Caco-2 (cell line): ENCODE results near the gene SIMC1. TPM values are rescaled to one million over a fixed set of nuclear protein-coding genes. Genes with fewer than 3 reads are reported as not detected.

Experiments used
- BruUV-seq: library from RNA; stranded (reverse); fragments of 400-500 nt; replicated peaks from 2 replicates; lab custom pipeline; 2021; lab: Mats Ljungman, UMichigan
- CTCF ChIA-PET: fragments of 300-600 bp; sonication (Branson Sonifier 250); formaldehyde crosslinking; loops from one replicate; lab custom pipeline; 2022; ENCODE audit warnings: antibody characterized with exemption; lab: Charles Lee
- POLR2A ChIA-PET: fragments of 300-600 bp; sonication (Branson Sonifier 250); formaldehyde crosslinking; loops from one replicate; lab custom pipeline; 2022; ENCODE audit warnings: antibody characterized with exemption; lab: Charles Lee
- DNase-seq, 2 experiments: peaks; one replicate each; pipeline versions ENCODE4 v3.0.0 to v3.0.0-alpha.2; 2020 to 2022
- H3K27me3 ChIP-seq: replicated peaks from 2 replicates; pipeline ENCODE4 v1.6.0; 2011; ENCODE audit warnings: low read length; ENCODE audit not compliant: control insufficient read depth, insufficient read depth
- H3K36me3 ChIP-seq: 2 replicates; pipeline ENCODE4 v1.5.1; 2011; ENCODE audit warnings: low read length; ENCODE audit not compliant: control insufficient read depth, insufficient read depth
- H3K4me1 ChIP-seq: fragments of 250-450 bp; sonication (Bioruptor Pico); 2 replicates; pipeline ENCODE4 v1.5.1; 2020; ENCODE audit warnings: mild to moderate bottlenecking
- H3K4me3 ChIP-seq: 2 replicates; pipeline ENCODE4 v1.5.1; 2011; ENCODE audit warnings: low read depth, mild to moderate bottlenecking, control low read depth, low read length
- H3K9me3 ChIP-seq: fragments of 250-450 bp; sonication (Bioruptor Pico); 2 replicates; pipeline ENCODE4 v1.5.1; 2020; ENCODE audit warnings: mild to moderate bottlenecking, moderate library complexity
- H3K27ac Mint-ChIP-seq: one replicate; pipeline ENCODE4 v1.8.0; 2022; ENCODE audit warnings: mixed read lengths; ENCODE audit not compliant: unreplicated experiment
- H3K27me3 Mint-ChIP-seq: one replicate; pipeline ENCODE4 v1.8.0; 2022; ENCODE audit warnings: mixed read lengths; ENCODE audit not compliant: insufficient read depth, unreplicated experiment
- H3K36me3 Mint-ChIP-seq: one replicate; pipeline ENCODE4 v1.8.0; 2022; ENCODE audit warnings: mild to moderate bottlenecking, mixed read lengths; ENCODE audit not compliant: insufficient read depth, unreplicated experiment
- H3K4me1 Mint-ChIP-seq: one replicate; pipeline ENCODE4 v1.8.0; 2022; ENCODE audit warnings: low read depth, mixed read lengths; ENCODE audit not compliant: unreplicated experiment
- H3K4me3 Mint-ChIP-seq: one replicate; pipeline ENCODE4 v1.8.0; 2022; ENCODE audit warnings: mild to moderate bottlenecking, moderate library complexity, mixed read lengths; ENCODE audit not compliant: unreplicated experiment
- H3K9me3 Mint-ChIP-seq: one replicate; pipeline ENCODE4 v1.8.0; 2022; ENCODE audit warnings: mixed read lengths; ENCODE audit not compliant: unreplicated experiment
- CTCF ChIP-seq, 2 experiments: fragments of 200-600 bp in 1 of 2; IDR thresholded peaks; 1 replicate in 1 of 2; 2 replicates in 1 of 2; pipeline versions ENCODE4 v1.5.1 to v1.8.0; 2011 to 2022; ENCODE audit warnings: antibody characterized with exemption in 1 of 2, control low read depth in 1 of 2, inconsistent platforms in 1 of 2, low read depth in 1 of 2, low read length in 1 of 2, mild to moderate bottlenecking in 1 of 2, moderate library complexity in 1 of 2; ENCODE audit not compliant: insufficient read depth in 1 of 2, severe bottlenecking in 1 of 2, unreplicated experiment in 1 of 2
- intact Hi-C: fragments of 100-400 bp; cut with micrococcal nuclease; formaldehyde crosslinking; loops from one replicate; pipeline ENCODE4 v1.10.0; 2022; ENCODE audit not compliant: unreplicated experiment
- total RNA-seq: library from RNA; stranded (reverse); gene quantifications from 2 replicates; pipeline ENCODE4 v1.2.3, GENCODE V29; 2022

Gene SIMC1
- total RNA-seq, 1 experiment from 2014 or later, result 42.3 TPM

GRCh38 chr5:176382721-176383120, 144.5 kb downstream of the SIMC1 start:
- no peaks in the 10 kb centered on the region for H3K36me3 ChIP-seq

GRCh38 chr5:176383248-176383905, 145.2 kb downstream of the SIMC1 start:
- peaks cover 64% of the 10 kb centered on the region for H3K36me3 Mint-ChIP-seq
- TF ChIP-seq CTCF (IDR thresholded peaks at IDR 0.05; ENCODE audit: insufficient read depth in 1 of 2, low read depth in 1 of 2, low read length in 1 of 2, severe bottlenecking in 1 of 2, unreplicated experiment in 1 of 2), result no peak
- ChIA-PET CTCF (no interaction called here), POLR2A (no interaction called here)
- no peak overlapping the region for H3K27ac Mint-ChIP-seq
- BruUV-seq, result no TSS peak
- DNase-seq, result no peak
- H3K9me3 Mint-ChIP-seq, result no peaks in the 10 kb centered on the region
- intact Hi-C loops, result no loop called here
- Histone ChIP-seq H3K4me1 (peaks cover 4% of the 10 kb centered on the region; the same call in 1 of the 2 replicates), H3K9me3 (no peaks in the 10 kb centered on the region), H3K36me3 (no peaks in the 10 kb centered on the region), H3K27me3 (no peaks in the 10 kb centered on the region), H3K4me3 (no peak overlapping the region)
- no peaks in the 10 kb centered on the region for H3K27me3 Mint-ChIP-seq
- no peaks in the 10 kb centered on the region for H3K4me1 Mint-ChIP-seq
- H3K4me3 Mint-ChIP-seq, result no peak overlapping the region

More at GRCh38 chr5:176382721-176383120, 144.5 kb downstream of the SIMC1 start:
- no peaks in the 10 kb centered on the region for H3K4me1 Mint-ChIP-seq
- ChIA-PET POLR2A (no interaction called here), CTCF (no interaction called here)
- no peaks in the 10 kb centered on the region for H3K27me3 Mint-ChIP-seq
- no peak for DNase-seq
- no peaks in the 10 kb centered on the region for H3K27me3 ChIP-seq
- no peak overlapping the region for H3K4me3 Mint-ChIP-seq
- peaks cover 58% of the 10 kb centered on the region for H3K36me3 Mint-ChIP-seq
- H3K4me1 ChIP-seq, result peaks cover 4% of the 10 kb centered on the region; the same call in 1 of the 2 replicates
- BruUV-seq, result no TSS peak
- H3K27ac Mint-ChIP-seq, result no peak overlapping the region
- intact Hi-C loops, result no loop called here
- no peak overlapping the region for H3K4me3 ChIP-seq
- TF ChIP-seq CTCF (IDR thresholded peaks at IDR 0.05; ENCODE audit: insufficient read depth in 1 of 2, low read depth in 1 of 2, low read length in 1 of 2, severe bottlenecking in 1 of 2, unreplicated experiment in 1 of 2), result no peak
- H3K9me3 Mint-ChIP-seq, result no peaks in the 10 kb centered on the region
- no peaks in the 10 kb centered on the region for H3K9me3 ChIP-seq

GRCh38 chr5:176383961-176384360, 145.7 kb downstream of the SIMC1 start:
- H3K27me3 Mint-ChIP-seq, result no peaks in the 10 kb centered on the region
- Histone ChIP-seq H3K27me3 (no peaks in the 10 kb centered on the region), H3K36me3 (no peaks in the 10 kb centered on the region), H3K9me3 (no peaks in the 10 kb centered on the region), H3K4me3 (no peak overlapping the region), H3K4me1 (peaks cover 4% of the 10 kb centered on the region; the same call in 1 of the 2 replicates)
- H3K27ac Mint-ChIP-seq, result no peak overlapping the region
- intact Hi-C loops, result no loop called here
- no peak overlapping the region for H3K4me3 Mint-ChIP-seq
- ChIA-PET POLR2A (no interaction called here), CTCF (no interaction called here)
- no TSS peak for BruUV-seq
- H3K36me3 Mint-ChIP-seq, result peaks cover 70% of the 10 kb centered on the region
- H3K4me1 Mint-ChIP-seq, result no peaks in the 10 kb centered on the region
- DNase-seq, result no peak
- no peaks in the 10 kb centered on the region for H3K9me3 Mint-ChIP-seq
- TF ChIP-seq CTCF (IDR thresholded peaks at IDR 0.05; ENCODE audit: insufficient read depth in 1 of 2, low read depth in 1 of 2, low read length in 1 of 2, severe bottlenecking in 1 of 2, unreplicated experiment in 1 of 2), result no peak
